H1 (cell line): Measurements from ENCODE around the gene OR5D13. TPM values are rescaled to one million over a fixed set of nuclear protein-coding genes. Genes with fewer than 3 reads are reported as not detected.

Experiments
- CTCF ChIA-PET: fragments of 300-600 bp; sonication (Branson Sonifier 250); formaldehyde crosslinking; loops from one replicate; lab custom pipeline; 2021; ENCODE audit not compliant: partially characterized antibody; lab: Charles Lee
- POLR2A ChIA-PET: fragments of 300-600 bp; sonication (Branson Sonifier 250); formaldehyde crosslinking; loops from one replicate; lab custom pipeline; 2021; ENCODE audit warnings: inconsistent platforms; ENCODE audit not compliant: partially characterized antibody; lab: Charles Lee
- DNase-seq, 2 experiments: peaks; one replicate each; pipeline versions ENCODE4 v3.0.0 to v3.0.0-alpha.2; 2010 to 2022; ENCODE audit warnings: low spot score in 2 of 2, low read depth in 1 of 2, mixed read lengths in 1 of 2
- FAIRE-seq: peaks from 2 replicates; lab custom pipeline; 2011; peaks lifted over from hg19 to GRCh38; lab: Jason Lieb, UNC
- H2AFZ ChIP-seq: 2 replicates; pipeline ENCODE4 v1.8.1; 2012; ENCODE audit warnings: low read length, inconsistent platforms
- H2AK5ac ChIP-seq: 2 replicates; pipeline ENCODE4 v1.6.1; 2013; ENCODE audit warnings: low read depth, low read length
- H2BK120ac ChIP-seq: replicated peaks from 2 replicates; pipeline ENCODE3; 2013; ENCODE audit warnings: low read depth, low read length, inconsistent platforms
- H2BK12ac ChIP-seq: 2 replicates; pipeline ENCODE4 v1.6.1; 2013; ENCODE audit warnings: low read depth, low read length
- H2BK15ac ChIP-seq: 2 replicates; pipeline ENCODE4 v1.6.1; 2013; ENCODE audit warnings: low read length
- H2BK20ac ChIP-seq: 2 replicates; pipeline ENCODE4 v1.6.1; 2013; ENCODE audit warnings: low read length
- H2BK5ac ChIP-seq: 2 replicates; pipeline ENCODE4 v1.6.1; 2013; ENCODE audit warnings: low read depth, low read length
- H3K14ac ChIP-seq: 2 replicates; pipeline ENCODE4 v1.6.1; 2013; ENCODE audit warnings: inconsistent platforms; ENCODE audit not compliant: insufficient read length
- H3K18ac ChIP-seq: 2 replicates; pipeline ENCODE4 v1.6.1; 2013; ENCODE audit warnings: low read length; ENCODE audit errors: extremely low read depth
- H3K23ac ChIP-seq: 2 replicates; pipeline ENCODE4 v1.6.1; 2013; ENCODE audit warnings: inconsistent platforms; ENCODE audit not compliant: insufficient read length
- H3K23me2 ChIP-seq: 2 replicates; pipeline ENCODE4 v1.6.1; 2013; ENCODE audit warnings: low read depth, low read length
- H3K27ac ChIP-seq: 2 replicates; pipeline ENCODE4 v1.6.1; 2011; ENCODE audit warnings: low read depth, low read length, inconsistent platforms
- H3K27me3 ChIP-seq, 4 experiments: replicated peaks in 1 of 4; 1 replicate in 1 of 4; 2 replicates in 3 of 4; pipeline versions ENCODE4 v1.6.1 to v1.8.1; 2011 to 2013; ENCODE audit warnings: low read length in 3 of 4, mild to moderate bottlenecking in 3 of 4, inconsistent platforms in 2 of 4, mixed read lengths in 2 of 4, moderate library complexity in 1 of 4; ENCODE audit not compliant: control insufficient read depth in 3 of 4, insufficient read depth in 3 of 4; ENCODE audit errors: extremely low read depth in 1 of 4
- H3K36me3 ChIP-seq, 4 experiments: 2 replicates each; pipeline versions ENCODE4 v1.6.1 to v1.8.1; 2011 to 2013; ENCODE audit warnings: mild to moderate bottlenecking in 4 of 4, low read length in 3 of 4, moderate library complexity in 2 of 4, control low read depth in 1 of 4, inconsistent platforms in 1 of 4; ENCODE audit not compliant: insufficient read depth in 4 of 4, control insufficient read depth in 2 of 4
- H3K4ac ChIP-seq: replicated peaks from 2 replicates; pipeline ENCODE3; 2013; ENCODE audit warnings: low read length, low read depth, mixed read lengths, inconsistent platforms; ENCODE audit not compliant: insufficient read length
- H3K4me1 ChIP-seq, 4 experiments: replicated peaks in 1 of 4; 1 replicate in 1 of 4; 2 replicates in 3 of 4; pipeline versions ENCODE4 v1.6.1 to v1.8.1; 2011 to 2013; ENCODE audit warnings: low read length in 3 of 4, inconsistent platforms in 2 of 4, mixed read lengths in 1 of 4; ENCODE audit not compliant: insufficient read depth in 4 of 4, control insufficient read depth in 3 of 4
- H3K4me2 ChIP-seq, 2 experiments: 2 replicates each; pipeline versions ENCODE4 v1.6.1 to v1.8.1; 2011 to 2013; ENCODE audit warnings: low read depth in 2 of 2, low read length in 2 of 2, control low read depth in 1 of 2, inconsistent platforms in 1 of 2, mild to moderate bottlenecking in 1 of 2; ENCODE audit not compliant: insufficient read depth in 1 of 2
- H3K4me3 ChIP-seq, 4 experiments: fragments of 200-600, 300-600 bp in 1 of 4; sonication (generic), shearing (Covaris generic), sonication (Bioruptor Twin) in 1 of 4; 2 replicates each; pipeline versions ENCODE4 v1.5.1 to v1.8.1; 2011 to 2016; ENCODE audit warnings: low read length in 4 of 4, low read depth in 3 of 4, control low read depth in 2 of 4, inconsistent platforms in 2 of 4, mild to moderate bottlenecking in 2 of 4, mixed read lengths in 1 of 4, moderate library complexity in 1 of 4; ENCODE audit not compliant: insufficient read depth in 2 of 4; ENCODE audit errors: extremely low read depth in 1 of 4
- H3K56ac ChIP-seq: replicated peaks from 2 replicates; pipeline ENCODE3; 2013; ENCODE audit warnings: low read depth, mild to moderate bottlenecking, mixed read lengths, low read length, inconsistent platforms; ENCODE audit not compliant: insufficient read length
- H3K79me1 ChIP-seq: 2 replicates; pipeline ENCODE4 v1.6.1; 2013; ENCODE audit warnings: low read depth, low read length, control low read depth
- H3K79me2 ChIP-seq, 2 experiments: 2 replicates each; pipeline versions ENCODE4 v1.6.1 to v1.8.1; 2012 to 2013; ENCODE audit warnings: low read length in 2 of 2, mild to moderate bottlenecking in 2 of 2, inconsistent platforms in 1 of 2; ENCODE audit not compliant: insufficient read depth in 2 of 2, control insufficient read depth in 1 of 2
- H3K9ac ChIP-seq, 4 experiments: replicated peaks in 1 of 4; 1 replicate in 1 of 4; 2 replicates in 3 of 4; pipeline versions ENCODE4 v1.6.1 to v1.8.1; 2011 to 2013; ENCODE audit warnings: low read depth in 3 of 4, low read length in 3 of 4, control low read depth in 2 of 4, mild to moderate bottlenecking in 2 of 4, moderate library complexity in 2 of 4, inconsistent platforms in 1 of 4; ENCODE audit errors: extremely low read depth in 1 of 4
- H3K9me3 ChIP-seq, 2 experiments: 2 replicates each; pipeline versions ENCODE4 v1.6.1 to v1.8.1; 2012 to 2013; ENCODE audit warnings: mild to moderate bottlenecking in 2 of 2, moderate library complexity in 2 of 2, control low read depth in 1 of 2, inconsistent platforms in 1 of 2, low read depth in 1 of 2, low read length in 1 of 2, mixed read lengths in 1 of 2; ENCODE audit not compliant: insufficient read depth in 2 of 2
- H4K20me1 ChIP-seq, 2 experiments: replicated peaks in 1 of 2; 2 replicates each; pipeline versions ENCODE3 to v1.8.1; 2011 to 2013; ENCODE audit warnings: inconsistent platforms in 2 of 2, low read length in 2 of 2, mild to moderate bottlenecking in 1 of 2; ENCODE audit not compliant: insufficient read depth in 2 of 2, control insufficient read depth in 1 of 2
- H4K5ac ChIP-seq: 2 replicates; pipeline ENCODE4 v1.6.1; 2013; ENCODE audit warnings: low read length, low read depth, mixed read lengths, inconsistent platforms; ENCODE audit not compliant: insufficient read length
- H4K8ac ChIP-seq: 2 replicates; pipeline ENCODE4 v1.8.0; 2013; ENCODE audit warnings: mild to moderate bottlenecking, moderate library complexity, low read length, inconsistent platforms; ENCODE audit not compliant: insufficient read depth; ENCODE audit errors: extremely low read depth
- H4K91ac ChIP-seq: replicated peaks from 2 replicates; pipeline ENCODE3; 2013; ENCODE audit warnings: low read length, mixed read lengths, inconsistent platforms; ENCODE audit not compliant: insufficient read length
- CEBPB ChIP-seq: IDR thresholded peaks from 2 replicates; pipeline ENCODE4 v1.6.1; 2012; ENCODE audit warnings: low read depth, low read length
- HDAC6 ChIP-seq: IDR thresholded peaks from one replicate; pipeline ENCODE4 v1.7.1; 2012; ENCODE audit warnings: low read depth, mild to moderate bottlenecking, inconsistent platforms, low read length, moderate library complexity
- RBBP5 ChIP-seq: IDR thresholded peaks from 2 replicates; pipeline ENCODE4 v1.7.1; 2012; ENCODE audit warnings: low read depth, mild to moderate bottlenecking, inconsistent platforms, low read length, moderate library complexity, borderline replicate concordance
- TEAD4 ChIP-seq: IDR thresholded peaks from 2 replicates; pipeline ENCODE4 v1.6.1; 2012; ENCODE audit warnings: low read depth, low read length, inconsistent platforms, mixed read lengths
- WGBS, 2 experiments: shearing (Covaris generic) in 1 of 2; methylation state at CpG; one replicate each; pipeline versions ENCODE4 v1.1.6 to v1.1.7; 2013 to 2015; ENCODE audit warnings: low lambda C conversion rate in 2 of 2, mixed read lengths in 2 of 2, inconsistent platforms in 1 of 2, low coverage in 1 of 2, missing lambda C conversion rate in 1 of 2; ENCODE audit not compliant: insufficient replicate concordance in 2 of 2, insufficient coverage in 1 of 2, insufficient read length in 1 of 2; ENCODE audit errors: extremely low coverage in 1 of 2, missing lambda C conversion rate in 1 of 2; 5-methylcytosine and 5-hydroxymethylcytosine counted together
- polyA plus RNA-seq, 7 experiments: library from polyadenylated mRNA; depleted of rRNA in 3 of 7; stranded (reverse) in 5 of 7; unstranded in 2 of 7; fragments of >200 nt in 5 of 7; fragments of 200-250 nt in 2 of 7; gene quantifications; 1 replicate in 5 of 7; 2 replicates in 1 of 7; 4 replicates in 1 of 7; pipeline versions ENCODE4 v1.2.1 to v1.2.3, GENCODE V29; 2011 to 2013; ENCODE audit warnings: missing spikeins in 2 of 7, mixed read lengths in 2 of 7
- total RNA-seq: library from RNA; stranded (reverse); fragmentation: NEBNext Ultra II Directional; extraction: Animal tissue kit (Norgen Biotek cat#: 25700); gene quantifications from 2 replicates; pipeline ENCODE4 v1.2.1, GENCODE V29; 2021
- TF ChIP-seq, protein P1 (sequence below): IDR thresholded peaks from 2 replicates; pipeline ENCODE4 v1.6.1; 2012; ENCODE audit warnings: inconsistent platforms

The OR5D13 gene
- total and polyA plus RNA-seq, 2 of the 8 experiments (the other 6 are each of a cell fraction or from before 2014, with no cell fraction given): not detected

DNA sequence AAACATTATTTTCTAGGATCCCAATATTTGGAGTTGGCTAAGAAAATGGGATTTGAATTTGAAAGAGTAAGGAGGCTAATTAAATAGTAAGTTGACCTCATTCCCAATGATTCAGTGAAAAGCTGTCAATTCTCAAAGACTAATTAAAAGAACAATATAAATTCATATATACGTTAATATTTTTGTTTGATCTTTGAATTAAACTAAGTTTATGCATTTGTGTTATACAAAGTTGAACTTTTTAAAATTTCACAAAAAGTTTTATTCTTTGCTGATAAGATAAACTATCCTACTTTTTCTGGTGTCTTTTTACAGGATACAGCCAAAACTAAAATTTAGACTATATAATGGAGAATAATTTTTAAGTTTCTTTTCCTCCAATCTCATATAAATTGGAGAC lies 37.8 kb downstream of the OR5D13 start, which contains the start of gene OR5L1:
Gene OR5L1, plus strand, starts transcription at position 301 of the 400 bp plus-strand sequence. CDS start 100 bp downstream, outside the sequence.
- H3K4me3 ChIP-seq: no peak within 1 kb of the TSS
- H4K5ac ChIP-seq: no peak within 1 kb of the TSS
- TF ChIP-seq, protein P1, sequence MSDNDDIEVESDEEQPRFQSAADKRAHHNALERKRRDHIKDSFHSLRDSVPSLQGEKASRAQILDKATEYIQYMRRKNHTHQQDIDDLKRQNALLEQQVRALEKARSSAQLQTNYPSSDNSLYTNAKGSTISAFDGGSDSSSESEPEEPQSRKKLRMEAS: no peak
- TF ChIP-seq HDAC6 (no peak), RBBP5 (no peak), TEAD4 (no peak), CEBPB (no peak)
- POLR2A ChIA-PET: no interaction called here
- H3K27me3 ChIP-seq: no peaks in the 10 kb centered on the region
- no peak within 1 kb of the TSS for H4K91ac ChIP-seq
- FAIRE-seq: no peak
- no peak within 1 kb of the TSS for H2BK5ac ChIP-seq
- no peaks in the 10 kb centered on the region for H3K79me1 ChIP-seq
- CTCF ChIA-PET: no interaction called here
- no peak for DNase-seq
- H3K23ac ChIP-seq: no peak within 1 kb of the TSS
- no peak within 1 kb of the TSS for H2AFZ ChIP-seq
- no peak within 1 kb of the TSS for H3K27ac ChIP-seq
- H3K4ac ChIP-seq: no peak within 1 kb of the TSS
- no peak within 1 kb of the TSS for H2BK12ac ChIP-seq
- H2BK20ac ChIP-seq: no peak within 1 kb of the TSS
- no peaks in the 10 kb centered on the region for H3K4me1 ChIP-seq
- no peaks in the 10 kb centered on the region for H3K23me2 ChIP-seq
- no peak within 1 kb of the TSS for H3K4me2 ChIP-seq
- H3K79me2 ChIP-seq: no peaks in the 10 kb centered on the region
- H3K36me3 ChIP-seq: no peaks in the 10 kb centered on the region
- no peak within 1 kb of the TSS for H2AK5ac ChIP-seq
- no peaks in the 10 kb centered on the region for H4K20me1 ChIP-seq
- no peak within 1 kb of the TSS for H2BK120ac ChIP-seq
- no peak within 1 kb of the TSS for H2BK15ac ChIP-seq
- no peak within 1 kb of the TSS for H3K56ac ChIP-seq
- H3K18ac ChIP-seq: no peak within 1 kb of the TSS
- no peak within 1 kb of the TSS for H4K8ac ChIP-seq
- no peak within 1 kb of the TSS for H3K14ac ChIP-seq
- H3K9ac ChIP-seq: no peak within 1 kb of the TSS
- WGBS, 2 experiments: 94% methylated on average over 1 of the region's 1 CpG; no CpG with 5 or more reads in 1 of the 2 experiments
- H3K9me3 ChIP-seq: peaks cover 55 to 58% of the 10 kb centered on the region in 2 experiments
